Right lobe of liver (tissue), 4 donors: ENCODE results near the gene SCG2.

Source experiments
- POLR2A ChIP-seq: fragments of 450-650 bp; IDR thresholded peaks from one replicate; pipeline ENCODE4 v1.6.1; 2017; ENCODE audit warnings: antibody characterized with exemption, mild to moderate bottlenecking
- TF ChIP-seq, protein P1 (sequence below), 4 donors: fragments of 200-600 bp in 3 of 4; fragments of 450-650 bp in 1 of 4; IDR thresholded peaks; one replicate each; pipeline versions ENCODE4 v1.5.1 to v1.8.0; 2016 to 2022; ENCODE audit warnings: antibody characterized with exemption in 4 of 4, mild to moderate bottlenecking in 2 of 4
- donor health status: DM: no; HTN: no; CAD: no.
- donor health status: DM: no; HTN: no; CAD: no.
- donor health status: DM: no; HTN: yes; CAD: no.

DNA sequence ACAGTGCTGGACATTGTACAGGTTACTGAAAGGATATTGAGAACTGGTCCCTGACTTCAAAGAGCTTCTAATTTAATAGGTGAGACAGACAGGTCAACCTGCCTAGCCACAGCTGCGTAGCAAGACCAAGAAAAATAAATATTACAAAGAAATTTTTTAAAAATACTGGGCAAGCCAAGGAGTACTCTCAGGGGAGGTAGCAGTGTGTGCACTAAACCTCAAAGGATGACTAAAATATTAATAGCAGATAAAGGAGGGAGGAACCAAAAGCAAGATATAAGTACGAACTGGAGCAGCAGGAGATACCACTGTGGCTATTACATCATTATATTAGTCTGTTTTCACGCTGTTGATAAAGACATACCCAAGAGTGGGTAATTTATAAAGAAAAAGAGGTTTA, 14.9 kb downstream of the SCG2 start:
- TF ChIP-seq, protein P1, sequence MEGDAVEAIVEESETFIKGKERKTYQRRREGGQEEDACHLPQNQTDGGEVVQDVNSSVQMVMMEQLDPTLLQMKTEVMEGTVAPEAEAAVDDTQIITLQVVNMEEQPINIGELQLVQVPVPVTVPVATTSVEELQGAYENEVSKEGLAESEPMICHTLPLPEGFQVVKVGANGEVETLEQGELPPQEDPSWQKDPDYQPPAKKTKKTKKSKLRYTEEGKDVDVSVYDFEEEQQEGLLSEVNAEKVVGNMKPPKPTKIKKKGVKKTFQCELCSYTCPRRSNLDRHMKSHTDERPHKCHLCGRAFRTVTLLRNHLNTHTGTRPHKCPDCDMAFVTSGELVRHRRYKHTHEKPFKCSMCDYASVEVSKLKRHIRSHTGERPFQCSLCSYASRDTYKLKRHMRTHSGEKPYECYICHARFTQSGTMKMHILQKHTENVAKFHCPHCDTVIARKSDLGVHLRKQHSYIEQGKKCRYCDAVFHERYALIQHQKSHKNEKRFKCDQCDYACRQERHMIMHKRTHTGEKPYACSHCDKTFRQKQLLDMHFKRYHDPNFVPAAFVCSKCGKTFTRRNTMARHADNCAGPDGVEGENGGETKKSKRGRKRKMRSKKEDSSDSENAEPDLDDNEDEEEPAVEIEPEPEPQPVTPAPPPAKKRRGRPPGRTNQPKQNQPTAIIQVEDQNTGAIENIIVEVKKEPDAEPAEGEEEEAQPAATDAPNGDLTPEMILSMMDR (IDR thresholded peaks at IDR 0.05), result no peak
- TF ChIP-seq POLR2A, result no peak
